Activated B cell treated with CpG ODN at 0.5 μM for 24 hours (primary cell): ENCODE data around the gene RET. TPM values are rescaled to one million over a fixed set of nuclear protein-coding genes. Genes with fewer than 3 reads are reported as not detected.
"Not testable (repeated sequence)": the region's sequence is repeated elsewhere in the genome, so short reads cannot be mapped to it uniquely, and the experiment has no call there.

Experiments
- ATAC-seq: fragments of 200-7000 bp; cut with Tn5 transposase; one replicate; pipeline ENCODE4 v1.10.0; 2021; ENCODE audit warnings: low read depth, mild to moderate bottlenecking, moderate library complexity
- CTCF ChIA-PET: fragments of 350-600 bp; sonication (Branson Sonifier 250); formaldehyde crosslinking; loops from one replicate; lab custom pipeline; 2021; ENCODE audit warnings: antibody characterized with exemption; lab: Charles Lee
- POLR2A ChIA-PET: fragments of 350-600 bp; sonication (Branson Sonifier 250); formaldehyde crosslinking; loops from one replicate; lab custom pipeline; 2021; ENCODE audit warnings: antibody characterized with exemption; lab: Charles Lee
- DNase-seq: peaks from one replicate; pipeline ENCODE4 v3.0.0; 2022
- H3K27ac Mint-ChIP-seq: one replicate; pipeline ENCODE4 v1.8.0; 2020; ENCODE audit warnings: mixed read lengths
- H3K27me3 Mint-ChIP-seq: one replicate; pipeline ENCODE4 v1.8.0; 2021; ENCODE audit warnings: mixed read lengths
- H3K36me3 Mint-ChIP-seq: one replicate; pipeline ENCODE4 v1.8.0; 2021; ENCODE audit warnings: low read depth, mixed read lengths
- H3K4me1 Mint-ChIP-seq: one replicate; pipeline ENCODE4 v1.8.0; 2021; ENCODE audit warnings: mixed read lengths
- H3K4me3 Mint-ChIP-seq: one replicate; pipeline ENCODE4 v1.8.0; 2020; ENCODE audit warnings: mild to moderate bottlenecking, mixed read lengths
- H3K9me3 Mint-ChIP-seq: one replicate; pipeline ENCODE4 v1.8.0; 2020; ENCODE audit warnings: mixed read lengths
- CTCF ChIP-seq: fragments of 200-600 bp; IDR thresholded peaks from one replicate; pipeline ENCODE4 v1.8.0; 2022; ENCODE audit warnings: antibody characterized with exemption, mild to moderate bottlenecking
- intact Hi-C: fragments of 100-400 bp; cut with micrococcal nuclease; formaldehyde crosslinking; loops from one replicate; pipeline ENCODE4 v1.15.1; 2024
- total RNA-seq: library from RNA; stranded (reverse); gene quantifications from 2 replicates; pipeline ENCODE4 v1.2.3, GENCODE V29; 2022

RET gene
- total RNA-seq, 1 donor from 2014 or later: not detected

GRCh38 chr10:43090664-43091063 is 13.8 kb downstream of the RET start:
- POLR2A ChIA-PET: no interaction called here
- no peaks in the 10 kb centered on the region for H3K27me3 Mint-ChIP-seq
- no peak for TF ChIP-seq CTCF
- no peak overlapping the region for H3K27ac Mint-ChIP-seq
- H3K4me1 Mint-ChIP-seq: no peaks in the 10 kb centered on the region
- intact Hi-C loops: no loop called here
- CTCF ChIA-PET: no interaction called here
- no peak for DNase-seq
- no peak for ATAC-seq
- no peaks in the 10 kb centered on the region for H3K36me3 Mint-ChIP-seq
- no peak overlapping the region for H3K4me3 Mint-ChIP-seq
- no peaks in the 10 kb centered on the region for H3K9me3 Mint-ChIP-seq

GRCh38 chr10:43091846-43092245 is 15.0 kb downstream of the RET start:
- ChIA-PET POLR2A (no interaction called here), CTCF (no interaction called here)
- no peak overlapping the region for H3K4me3 Mint-ChIP-seq
- intact Hi-C loops: no loop called here
- H3K27me3 Mint-ChIP-seq: no peaks in the 10 kb centered on the region
- H3K27ac Mint-ChIP-seq: no peak overlapping the region
- ATAC-seq: no peak
- no peak for DNase-seq
- no peak for TF ChIP-seq CTCF
- H3K9me3 Mint-ChIP-seq: no peaks in the 10 kb centered on the region
- no peaks in the 10 kb centered on the region for H3K4me1 Mint-ChIP-seq
- no peaks in the 10 kb centered on the region for H3K36me3 Mint-ChIP-seq

- CTCF ChIA-PET: no interaction called here
- no peak overlapping the region for H3K27ac Mint-ChIP-seq
- no peaks in the 10 kb centered on the region for H3K9me3 Mint-ChIP-seq
- no peaks in the 10 kb centered on the region for H3K4me1 Mint-ChIP-seq
- POLR2A ChIA-PET: no interaction called here
- H3K4me3 Mint-ChIP-seq: no peak overlapping the region
- TF ChIP-seq CTCF: no peak
- DNase-seq (no peak), ATAC-seq (no peak)
- H3K36me3 Mint-ChIP-seq: no peaks in the 10 kb centered on the region
- intact Hi-C loops: no loop called here
- no peaks in the 10 kb centered on the region for H3K27me3 Mint-ChIP-seq
Measured at GRCh38 chr10:43093423-43094076, 16.7 kb downstream of the RET start.

GRCh38 chr10:43094085-43094484 is 17.2 kb downstream of the RET start:
- Mint-ChIP-seq H3K36me3 (no peaks in the 10 kb centered on the region), H3K4me1 (no peaks in the 10 kb centered on the region), H3K9me3 (no peaks in the 10 kb centered on the region), H3K27me3 (no peaks in the 10 kb centered on the region), H3K27ac (no peak overlapping the region), H3K4me3 (no peak overlapping the region)
- ChIA-PET POLR2A (no interaction called here), CTCF (no interaction called here)
- DNase-seq (no peak), ATAC-seq (no peak)
- intact Hi-C loops: no loop called here
- TF ChIP-seq CTCF: no peak

- DNase-seq, H3K4me1 Mint-ChIP-seq, POLR2A ChIA-PET, CTCF ChIA-PET, H3K36me3 Mint-ChIP-seq, intact Hi-C loops, ATAC-seq, H3K27ac Mint-ChIP-seq, H3K9me3 Mint-ChIP-seq, H3K4me3 Mint-ChIP-seq: not testable (repeated sequence)
- peaks cover 26% of the 10 kb centered on the region for H3K27me3 Mint-ChIP-seq
Measured at GRCh38 chr10:43099339-43099738, 22.5 kb downstream of the RET start.

GRCh38 chr10:43099928-43100327 is 23.1 kb downstream of the RET start:
- Mint-ChIP-seq H3K4me3 (no peak overlapping the region), H3K27ac (no peak overlapping the region), H3K27me3 (peaks cover 26% of the 10 kb centered on the region), H3K36me3 (no peaks in the 10 kb centered on the region), H3K9me3 (no peaks in the 10 kb centered on the region), H3K4me1 (peaks cover 2% of the 10 kb centered on the region)
- TF ChIP-seq CTCF: no peak
- ChIA-PET POLR2A (no interaction called here), CTCF (no interaction called here)
- ATAC-seq (no peak), DNase-seq (no peak)
- intact Hi-C loops: loop anchor here (10.0 kb wide), 1 partner anchor 465 kb away; the partner anchor contains the start of gene ZNF33B
